ENCODE data around the gene USB1.
"Not testable (repeated sequence)": the region's sequence is repeated elsewhere in the genome, so short reads cannot be mapped to it uniquely, and the experiment has no call there.

The USB1 gene

GRCh38 chr16:57999971-58000705, 1.1 kb upstream of the USB1 start, which contains the start of gene ZNF319:
Gene ZNF319, minus strand, starts transcription at chr16:58000672. Its CDS starts 2,407 bp downstream, at chr16:57998265.
- no peak for DNase-seq
- peaks cover 3% of the 10 kb centered on the region for H3K27me3 Mint-ChIP-seq (ENCODE audit: low read depth, poor library complexity)
- H3K4me1 Mint-ChIP-seq: peaks cover 28% of the 10 kb centered on the region
- peak within 1 kb of the TSS; percentile 92 for H3K4me3 Mint-ChIP-seq
- no peaks in the 10 kb centered on the region for H3K9me3 Mint-ChIP-seq
- H3K36me3 Mint-ChIP-seq (ENCODE audit: low read depth): peaks cover 19% of the 10 kb centered on the region
- peak within 1 kb of the TSS; percentile 83 for H3K27ac Mint-ChIP-seq
- no peak for TF ChIP-seq CTCF (IDR thresholded peaks at IDR 0.05)

GRCh38 chr16:58001781-58002415, 691 bp downstream of the USB1 start:
- TF ChIP-seq CTCF (IDR thresholded peaks at IDR 0.05): no peak
- H3K27ac Mint-ChIP-seq: no peak overlapping the region

GRCh38 chr16:58002416-58002800, 1.2 kb downstream of the USB1 start:
- H3K36me3 Mint-ChIP-seq (ENCODE audit: low read depth): peaks cover 34% of the 10 kb centered on the region
- H3K4me1 Mint-ChIP-seq: peaks cover 28% of the 10 kb centered on the region
- peaks cover 3% of the 10 kb centered on the region for H3K27me3 Mint-ChIP-seq (ENCODE audit: low read depth, poor library complexity)
- DNase-seq: no peak
- H3K9me3 Mint-ChIP-seq: peaks cover 8% of the 10 kb centered on the region
- H3K27ac Mint-ChIP-seq: no peak overlapping the region
- TF ChIP-seq CTCF (IDR thresholded peaks at IDR 0.05): no peak
- H3K4me3 Mint-ChIP-seq: peak overlapping the region; percentile 92

More at GRCh38 chr16:58001781-58002415, 691 bp downstream of the USB1 start:
- peaks cover 28% of the 10 kb centered on the region for H3K4me1 Mint-ChIP-seq
- peak overlapping the region; percentile 92 for H3K4me3 Mint-ChIP-seq
- DNase-seq: no peak
- peaks cover 3% of the 10 kb centered on the region for H3K27me3 Mint-ChIP-seq (ENCODE audit: low read depth, poor library complexity)
- H3K9me3 Mint-ChIP-seq: peaks cover 4% of the 10 kb centered on the region
- peaks cover 33% of the 10 kb centered on the region for H3K36me3 Mint-ChIP-seq (ENCODE audit: low read depth)

GRCh38 chr16:58002936-58003335, 1.7 kb downstream of the USB1 start:
- peaks cover 3% of the 10 kb centered on the region for H3K27me3 Mint-ChIP-seq (ENCODE audit: low read depth, poor library complexity)
- H3K4me3 Mint-ChIP-seq: peak overlapping the region; percentile 5
- peaks cover 8% of the 10 kb centered on the region for H3K9me3 Mint-ChIP-seq
- no peak for TF ChIP-seq CTCF (IDR thresholded peaks at IDR 0.05)
- peaks cover 27% of the 10 kb centered on the region for H3K4me1 Mint-ChIP-seq
- no peak for DNase-seq
- peaks cover 35% of the 10 kb centered on the region for H3K36me3 Mint-ChIP-seq (ENCODE audit: low read depth)
- H3K27ac Mint-ChIP-seq: no peak overlapping the region

GRCh38 chr16:58004736-58005135, 3.5 kb downstream of the USB1 start:
- Mint-ChIP-seq H3K27ac (peak overlapping the region; percentile 3), H3K36me3 (ENCODE audit: low read depth) (peaks cover 48% of the 10 kb centered on the region), H3K9me3 (peaks cover 14% of the 10 kb centered on the region), H3K4me1 (peaks cover 13% of the 10 kb centered on the region)
- not testable (repeated sequence) for H3K4me3 Mint-ChIP-seq; DNase-seq; H3K27me3 Mint-ChIP-seq (ENCODE audit: low read depth, poor library complexity)

- DNase-seq: no peak
- no peak for TF ChIP-seq CTCF (IDR thresholded peaks at IDR 0.05)
- peak overlapping the region; percentile 77 for H3K27ac Mint-ChIP-seq
- H3K9me3 Mint-ChIP-seq: peaks cover 14% of the 10 kb centered on the region
- peaks cover 54% of the 10 kb centered on the region for H3K36me3 Mint-ChIP-seq (ENCODE audit: low read depth)
- H3K4me3 Mint-ChIP-seq: no peak overlapping the region
- peaks cover 31% of the 10 kb centered on the region for H3K4me1 Mint-ChIP-seq
- no peaks in the 10 kb centered on the region for H3K27me3 Mint-ChIP-seq (ENCODE audit: low read depth, poor library complexity)
Observed at GRCh38 chr16:58009856-58010416, 8.7 kb downstream of the USB1 start.

Data from nephron progenitor cell (in vitro differentiated cells).